ENCODE measurements around the gene BMP5.
"Not testable (repeated sequence)": the region's sequence is repeated elsewhere in the genome, so short reads cannot be mapped to it uniquely, and the experiment has no call there.

BMP5 gene

GRCh38 chr6:55875400-55875799 is at the start of gene BMP5:
TSS of gene BMP5 (minus strand) at chr6:55875590. CDS start at chr6:55874865, 725 bp downstream.
- DNase-seq = no peak

DNA sequence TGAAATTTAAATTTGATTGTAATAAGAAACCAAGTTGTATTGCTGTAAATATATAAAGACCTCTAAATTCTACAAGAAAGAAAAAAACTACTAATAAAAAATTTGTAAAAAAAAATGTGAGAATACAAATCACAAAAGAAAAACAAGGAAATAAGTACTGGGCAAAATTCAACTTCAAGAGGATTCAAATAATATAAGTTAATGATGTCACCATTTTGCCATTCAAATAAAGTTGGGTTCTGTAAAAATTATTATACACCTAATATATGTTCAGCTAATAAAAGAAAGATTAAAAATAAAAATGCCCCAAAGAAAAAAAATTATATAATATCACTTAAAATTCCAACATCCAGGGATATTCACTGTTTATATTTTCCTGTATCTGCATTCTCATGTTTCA is 47.0 kb upstream of the BMP5 start:
- DNase-seq = no peak

DNA sequence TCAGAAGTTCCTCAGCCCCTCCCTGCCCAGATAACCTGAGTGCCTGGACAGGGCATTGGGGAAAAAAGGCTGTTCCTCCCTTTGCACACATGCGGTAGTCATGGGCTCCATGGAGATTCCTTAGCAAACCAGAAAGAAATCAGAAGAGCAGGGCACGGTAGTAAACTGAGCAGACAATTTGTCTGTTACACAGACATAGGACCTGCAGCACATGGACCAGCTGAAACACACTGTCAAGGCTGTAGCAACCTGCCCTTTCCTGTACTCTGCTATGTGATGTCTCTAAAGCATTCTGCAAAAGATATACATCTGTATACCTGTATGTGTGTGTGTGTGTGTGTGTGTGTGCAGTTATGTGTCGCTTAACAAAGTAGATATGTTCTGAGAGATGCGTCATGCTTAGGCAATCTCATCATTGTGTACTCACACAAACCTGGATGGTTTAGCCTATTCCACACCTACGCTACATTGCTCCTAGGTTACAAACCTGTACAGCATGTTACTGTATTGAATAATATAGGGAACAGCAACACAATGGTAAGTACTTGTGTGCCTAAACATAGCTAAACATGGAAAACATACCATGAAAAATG is 44.4 kb upstream of the BMP5 start:
- no peak for DNase-seq

DNA sequence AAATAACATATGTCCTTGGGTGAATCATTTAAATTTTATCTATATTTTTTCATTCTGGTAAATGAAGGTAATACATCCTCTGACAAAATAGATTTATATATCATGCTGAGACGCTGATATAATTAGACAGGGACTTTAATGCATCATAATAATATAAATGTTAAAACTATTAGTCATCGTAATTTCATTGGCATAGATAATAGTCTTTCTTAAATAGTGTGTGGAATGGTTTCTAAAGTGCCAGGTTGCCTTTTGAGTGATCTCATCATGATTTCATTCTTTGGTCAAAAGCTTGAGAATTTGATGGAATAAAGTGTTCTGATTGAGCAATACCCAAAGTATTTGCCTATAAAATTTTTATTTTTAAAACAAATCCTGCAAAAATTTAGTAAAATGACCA is 43.2 kb upstream of the BMP5 start:
- no peak for DNase-seq

- DNase-seq = no peak
Observed at GRCh38 chr6:55917751-55918415, 42.5 kb upstream of the BMP5 start.

GRCh38 chr6:55916188-55916587 is 40.8 kb upstream of the BMP5 start:
- no peak for DNase-seq

DNA sequence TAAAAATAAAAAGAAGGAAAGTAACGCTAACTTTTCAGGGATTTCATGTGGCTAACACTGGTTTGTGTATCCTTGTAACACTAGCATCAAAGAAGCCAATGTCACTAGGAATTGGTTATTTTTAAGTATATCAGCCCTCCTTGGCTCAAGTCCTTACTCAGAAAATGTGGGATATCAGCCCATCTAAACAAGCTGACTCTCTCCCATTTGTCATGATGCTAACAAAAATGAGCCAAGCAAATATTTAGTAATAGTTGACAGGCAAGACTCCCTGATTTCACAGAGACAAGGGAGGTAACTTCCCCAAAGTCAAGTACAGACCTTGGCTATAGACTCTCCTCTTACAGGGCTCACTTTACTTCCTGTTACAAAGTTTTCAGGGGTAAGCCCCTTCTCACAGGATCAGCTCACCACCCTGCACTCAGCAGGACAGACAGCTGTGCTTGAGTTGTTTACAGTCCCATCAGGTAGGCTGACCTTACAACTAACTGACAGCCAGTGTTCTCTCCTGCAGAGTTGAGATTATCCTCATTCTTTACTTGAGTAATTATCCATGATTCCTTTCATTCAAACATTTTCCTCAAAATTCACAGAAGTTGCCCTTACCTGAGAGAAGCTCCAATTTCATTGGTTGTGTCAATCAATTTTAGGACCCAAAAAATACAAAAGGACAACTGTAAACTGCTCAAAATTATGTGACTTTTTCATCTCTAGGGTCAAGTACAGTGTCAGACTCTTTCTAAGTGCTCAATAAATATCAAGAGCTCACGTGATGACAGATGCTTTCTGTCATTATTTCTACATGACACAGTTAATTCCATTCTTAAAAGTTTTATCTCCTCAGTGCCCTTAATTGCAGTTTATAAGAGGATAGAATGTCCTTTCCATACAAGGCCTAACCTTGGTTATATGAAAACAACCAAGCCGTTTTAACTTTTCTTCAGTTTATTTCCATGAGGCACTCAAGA is 38.1 kb upstream of the BMP5 start:
- DNase-seq = no peak

GRCh38 chr6:55910466-55910865 is 35.1 kb upstream of the BMP5 start:
- not testable (repeated sequence) for DNase-seq

DNA sequence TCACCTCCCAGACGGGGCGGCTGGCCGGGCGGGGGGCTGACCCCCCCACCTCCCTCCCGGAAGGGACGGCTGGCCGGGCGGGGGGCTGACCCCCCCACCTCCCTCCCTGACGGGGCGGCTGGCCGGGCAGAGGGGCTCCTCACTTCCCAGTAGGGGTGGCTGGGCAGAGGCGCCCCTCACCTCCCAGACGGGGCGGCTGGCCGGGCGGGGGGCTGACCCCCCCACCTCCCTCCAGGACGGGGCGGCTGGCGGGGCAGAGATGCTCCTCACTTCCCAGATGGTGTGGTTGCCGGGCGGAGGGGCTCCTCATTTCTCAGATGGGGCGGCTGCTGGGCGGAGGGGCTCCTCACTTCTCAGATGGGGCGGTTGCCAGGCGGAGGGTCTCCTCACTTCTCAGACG is 34.5 kb upstream of the BMP5 start:
- DNase-seq = not testable (repeated sequence)

DNA sequence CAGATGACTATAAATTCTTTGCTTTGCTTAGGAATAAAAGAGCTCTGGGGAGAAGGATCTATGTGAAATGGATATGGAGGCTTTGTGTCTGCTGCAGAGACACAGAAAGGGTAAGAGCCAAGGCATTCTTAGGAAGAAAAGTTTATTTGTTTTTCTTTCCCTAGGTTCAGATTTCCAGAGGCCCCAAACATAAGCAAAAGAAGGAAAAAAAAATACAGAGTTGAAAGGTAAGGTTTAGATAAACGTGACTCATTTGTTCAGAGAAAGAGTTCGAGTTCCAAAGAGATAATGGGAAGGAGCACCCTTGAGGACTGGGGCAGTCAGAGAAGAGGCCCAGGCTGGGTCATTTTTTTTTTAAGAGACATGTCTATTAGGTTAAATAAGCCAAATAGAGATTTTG is 27.4 kb upstream of the BMP5 start:
- no peak for DNase-seq

DNA sequence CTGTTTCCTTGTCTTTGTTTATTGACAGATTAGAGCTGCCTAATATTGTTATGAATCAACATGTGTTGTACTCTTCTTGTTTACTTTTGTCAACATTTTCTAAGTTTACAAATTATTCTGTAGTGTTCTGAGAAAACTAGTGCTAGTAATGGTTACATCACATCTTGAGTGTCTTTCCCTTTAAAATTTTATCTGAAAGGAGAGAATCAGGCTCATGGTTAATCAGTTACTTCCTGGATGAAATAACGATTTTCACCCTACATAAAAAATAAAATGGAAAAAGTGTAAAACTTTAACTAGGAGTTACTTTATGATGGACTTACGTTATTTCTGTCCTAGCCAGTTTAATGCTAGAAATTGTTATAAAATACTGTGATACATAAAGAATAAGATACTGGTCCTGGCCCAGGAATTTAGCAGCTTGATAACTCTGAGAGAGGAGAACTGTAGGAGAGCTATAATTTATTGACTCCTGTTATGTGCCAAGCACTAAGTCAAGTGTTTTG is 26.4 kb upstream of the BMP5 start:
- DNase-seq = no peak

GRCh38 chr6:55898342-55898741 is 23.0 kb upstream of the BMP5 start:
- no peak for DNase-seq

- no peak for DNase-seq
Observed at GRCh38 chr6:55897346-55897745, 22.0 kb upstream of the BMP5 start.

GRCh38 chr6:55895972-55896730 is 20.8 kb upstream of the BMP5 start:
- no peak for DNase-seq

DNA sequence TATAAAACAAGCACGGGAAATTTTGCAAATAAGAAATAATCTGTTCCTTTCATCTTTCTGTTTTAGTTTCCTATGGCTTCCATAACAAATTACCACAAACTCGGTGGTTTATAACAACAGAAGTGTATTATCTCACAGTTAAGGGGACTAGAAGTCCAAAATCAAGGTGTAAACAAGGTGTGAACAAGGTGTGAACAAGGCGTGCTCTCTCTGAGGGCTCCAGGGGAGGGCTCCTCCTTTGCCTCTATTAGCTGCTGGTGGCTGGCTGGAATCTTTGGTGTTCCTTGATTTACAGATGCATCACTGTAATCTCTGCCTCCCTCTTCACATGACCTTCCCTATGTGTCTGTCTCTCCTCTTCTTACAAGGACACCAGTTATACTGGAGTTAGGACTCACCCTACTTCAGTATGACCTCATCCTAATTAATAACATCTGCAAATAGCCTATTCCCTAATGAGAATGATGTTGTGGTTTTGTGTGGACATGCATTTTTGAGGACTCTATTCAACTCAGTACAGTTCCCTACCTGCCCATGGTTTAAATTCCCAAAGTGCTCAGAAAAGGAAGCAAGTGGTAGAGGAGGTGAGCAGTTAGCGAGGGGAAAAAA is 17.5 kb upstream of the BMP5 start:
- no peak for DNase-seq

- no peak for DNase-seq
Observed at GRCh38 chr6:55888917-55889316, 13.5 kb upstream of the BMP5 start.

- no peak for DNase-seq
Observed at GRCh38 chr6:55886185-55886836, 10.9 kb upstream of the BMP5 start.

DNA sequence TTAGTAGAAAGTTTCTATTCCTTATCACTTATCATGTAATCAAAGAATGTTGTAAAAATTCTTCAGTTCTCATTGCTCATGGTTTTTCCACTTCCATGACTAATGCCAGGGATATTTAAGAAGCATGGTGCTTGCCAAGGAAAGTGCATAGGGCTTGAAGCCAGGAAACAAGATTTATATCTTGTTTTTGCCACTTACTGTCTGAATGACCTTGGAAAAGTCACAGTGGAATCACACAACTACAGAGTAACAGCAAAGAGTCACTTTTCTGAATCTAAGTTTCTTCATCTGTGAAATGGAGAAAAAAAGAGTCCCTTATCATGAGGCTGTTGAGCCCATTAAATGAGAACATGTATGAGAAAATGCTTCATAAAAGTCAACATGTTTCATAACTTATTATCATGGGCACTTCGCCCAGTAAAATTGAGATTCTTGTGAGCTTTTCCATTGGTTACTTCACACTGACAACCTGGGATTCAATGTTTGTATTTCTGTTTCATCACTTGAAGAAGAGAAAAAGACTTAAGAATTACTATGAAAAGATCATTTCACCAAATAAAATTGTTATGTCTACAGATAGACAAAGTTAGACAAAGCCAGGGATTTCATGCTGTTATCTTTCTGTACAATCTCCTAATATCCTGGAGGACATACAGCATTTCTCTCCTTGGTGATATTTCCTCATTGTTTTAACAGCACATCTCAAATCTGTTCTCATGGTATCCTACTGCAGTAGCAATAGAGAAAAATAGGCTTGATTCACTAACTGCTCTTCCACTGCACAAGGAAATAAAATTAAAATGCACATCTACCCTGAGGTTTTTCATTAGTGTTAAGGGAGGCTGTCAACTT is 7.6 kb upstream of the BMP5 start:
- no peak for DNase-seq

DNA sequence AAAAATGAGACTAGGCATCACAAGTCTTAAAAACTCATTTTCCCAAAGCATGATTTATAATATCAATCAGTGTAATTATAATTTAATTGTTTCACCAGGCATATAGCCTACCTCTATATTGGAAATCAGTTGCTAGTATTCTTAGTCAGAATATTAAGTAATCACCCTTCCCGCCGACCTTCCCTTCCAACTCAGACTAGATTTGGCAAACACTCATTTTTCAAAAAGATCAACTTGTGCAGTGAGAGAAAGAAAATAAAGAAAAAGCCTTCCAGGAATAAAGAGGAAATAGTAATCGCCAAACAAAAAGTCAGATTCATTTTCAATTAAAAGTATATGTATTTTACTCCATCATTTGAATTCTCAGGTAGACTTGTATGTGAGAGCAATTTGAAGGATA is 1.9 kb upstream of the BMP5 start:
- no peak for DNase-seq

DNA sequence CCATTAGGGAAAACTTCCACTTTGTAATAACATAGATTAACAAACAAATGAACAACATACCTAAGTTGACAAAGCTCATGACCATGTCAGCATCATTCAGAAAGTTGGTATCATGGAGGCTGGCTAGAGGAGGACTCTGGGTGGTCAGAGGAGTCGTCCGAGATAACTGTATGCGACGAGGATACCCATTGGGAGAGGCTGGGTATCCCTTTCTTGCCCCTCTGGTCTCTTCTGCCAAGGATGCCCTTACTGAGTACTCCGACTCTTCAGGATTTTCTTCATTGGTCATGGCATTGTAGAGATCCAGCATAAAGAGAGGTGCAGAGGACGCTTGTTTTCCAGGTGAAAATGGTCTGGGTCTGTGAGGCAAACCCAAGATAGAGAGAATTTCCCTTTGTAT is 1.1 kb downstream of the BMP5 start:
- DNase-seq = no peak

GRCh38 chr6:55872866-55873265 is 2.5 kb downstream of the BMP5 start:
- no peak for DNase-seq
